ENCODE measurements around the gene FKBP10.
"Not testable (repeated sequence)": the region's sequence is repeated elsewhere in the genome, so short reads cannot be mapped to it uniquely, and the experiment has no call there.

FKBP10 gene

GRCh38 chr17:41837761-41838538 lies 25.1 kb downstream of the FKBP10 start, which contains the start of gene KLHL10:
Gene KLHL10, plus strand, starts transcription at chr17:41837825. Its CDS starts 108 bp downstream, at chr17:41837933.
- DNase-seq (ENCODE audit: low read depth in 2 of 2, low spot score in 1 of 2), result no peak

GRCh38 chr17:41839448-41839847 lies 26.6 kb downstream of the FKBP10 start:
- DNase-seq (ENCODE audit: low read depth in 2 of 2, low spot score in 1 of 2), result not testable (repeated sequence)

GRCh38 chr17:41840781-41841180 lies 28.0 kb downstream of the FKBP10 start:
- DNase-seq (ENCODE audit: low read depth in 2 of 2, low spot score in 1 of 2), result not testable (repeated sequence)

- DNase-seq (ENCODE audit: low read depth in 2 of 2, low spot score in 1 of 2), result no peak
Measured at GRCh38 chr17:41844971-41845370, 32.2 kb downstream of the FKBP10 start.

GRCh38 chr17:41848788-41849187 lies 36.0 kb downstream of the FKBP10 start:
- DNase-seq (ENCODE audit: low read depth in 2 of 2, low spot score in 1 of 2), result no peak

- DNase-seq (ENCODE audit: low read depth in 2 of 2, low spot score in 1 of 2), result no peak
Measured at GRCh38 chr17:41849251-41849990, 36.6 kb downstream of the FKBP10 start.

GRCh38 chr17:41851382-41851781 lies 38.6 kb downstream of the FKBP10 start:
- not testable (repeated sequence) for DNase-seq (ENCODE audit: low read depth in 2 of 2, low spot score in 1 of 2)

- no peak for DNase-seq (ENCODE audit: low read depth in 2 of 2, low spot score in 1 of 2)
Measured at GRCh38 chr17:41860254-41860931, 47.6 kb downstream of the FKBP10 start.

- DNase-seq (ENCODE audit: low read depth in 2 of 2, low spot score in 1 of 2), result no peak
Measured at GRCh38 chr17:41863074-41863848, 50.5 kb downstream of the FKBP10 start.

- DNase-seq (ENCODE audit: low read depth in 2 of 2, low spot score in 1 of 2), result peak in 1 of 2 donors; percentile 9
Measured at GRCh38 chr17:41864498-41864835, 51.7 kb downstream of the FKBP10 start.

GRCh38 chr17:41864836-41865595 lies 52.2 kb downstream of the FKBP10 start, which contains the start of gene KLHL11:
Gene KLHL11, minus strand, starts transcription at chr17:41865423. Its CDS starts 53 bp downstream, at chr17:41865370.
- DNase-seq (ENCODE audit: low read depth in 2 of 2, low spot score in 1 of 2), result peak; percentile 57 to 78

- no peak for DNase-seq (ENCODE audit: low read depth in 2 of 2, low spot score in 1 of 2)
Measured at GRCh38 chr17:41865596-41865893, 52.7 kb downstream of the FKBP10 start.

- DNase-seq (ENCODE audit: low read depth in 2 of 2, low spot score in 1 of 2), result no peak
Measured at GRCh38 chr17:41868568-41868967, 55.8 kb downstream of the FKBP10 start.

GRCh38 chr17:41869426-41869825 lies 56.6 kb downstream of the FKBP10 start:
- DNase-seq (ENCODE audit: low read depth in 2 of 2, low spot score in 1 of 2), result no peak

GRCh38 chr17:41870097-41870496 lies 57.3 kb downstream of the FKBP10 start:
- no peak for DNase-seq (ENCODE audit: low read depth in 2 of 2, low spot score in 1 of 2)

- DNase-seq (ENCODE audit: low read depth in 2 of 2, low spot score in 1 of 2), result no peak
Measured at GRCh38 chr17:41870627-41871026, 57.8 kb downstream of the FKBP10 start.

GRCh38 chr17:41871789-41872188 lies 59.0 kb downstream of the FKBP10 start:
- no peak for DNase-seq (ENCODE audit: low read depth in 2 of 2, low spot score in 1 of 2)

All from stimulated activated CD8-positive, alpha-beta memory T cell treated with anti-CD3 and anti-CD28 coated beads, Interleukin-4, amount 100 ng/mL, for 4 hours (primary cell).